Suprapubic skin (tissue), 3 donors: ENCODE data around the gene PDS5B.

Source experiments
- EP300 ChIP-seq: sonication (generic); formaldehyde crosslinking; IDR thresholded peaks from one replicate; pipeline ENCODE4 v1.6.1; 2017; ENCODE audit warnings: antibody characterized with exemption
- POLR2A ChIP-seq, 2 donors: fragments of 450-650 bp; IDR thresholded peaks; one replicate each; pipeline ENCODE4 v1.6.1; 2017; ENCODE audit warnings: antibody characterized with exemption in 2 of 2, mild to moderate bottlenecking in 2 of 2, moderate library complexity in 2 of 2
- TF ChIP-seq, protein P1 (sequence below), 2 donors: fragments of 200-600 bp in 1 of 2; fragments of 450-650 bp in 1 of 2; sonication (generic) in 1 of 2; IDR thresholded peaks; one replicate each; pipeline ENCODE4 v1.5.1; 2016 to 2019; ENCODE audit warnings: antibody characterized with exemption in 2 of 2, mild to moderate bottlenecking in 1 of 2, moderate library complexity in 1 of 2

GRCh38 chr13:32695602-32696250 lies 109.5 kb downstream of the PDS5B start:
- TF ChIP-seq, protein P1, sequence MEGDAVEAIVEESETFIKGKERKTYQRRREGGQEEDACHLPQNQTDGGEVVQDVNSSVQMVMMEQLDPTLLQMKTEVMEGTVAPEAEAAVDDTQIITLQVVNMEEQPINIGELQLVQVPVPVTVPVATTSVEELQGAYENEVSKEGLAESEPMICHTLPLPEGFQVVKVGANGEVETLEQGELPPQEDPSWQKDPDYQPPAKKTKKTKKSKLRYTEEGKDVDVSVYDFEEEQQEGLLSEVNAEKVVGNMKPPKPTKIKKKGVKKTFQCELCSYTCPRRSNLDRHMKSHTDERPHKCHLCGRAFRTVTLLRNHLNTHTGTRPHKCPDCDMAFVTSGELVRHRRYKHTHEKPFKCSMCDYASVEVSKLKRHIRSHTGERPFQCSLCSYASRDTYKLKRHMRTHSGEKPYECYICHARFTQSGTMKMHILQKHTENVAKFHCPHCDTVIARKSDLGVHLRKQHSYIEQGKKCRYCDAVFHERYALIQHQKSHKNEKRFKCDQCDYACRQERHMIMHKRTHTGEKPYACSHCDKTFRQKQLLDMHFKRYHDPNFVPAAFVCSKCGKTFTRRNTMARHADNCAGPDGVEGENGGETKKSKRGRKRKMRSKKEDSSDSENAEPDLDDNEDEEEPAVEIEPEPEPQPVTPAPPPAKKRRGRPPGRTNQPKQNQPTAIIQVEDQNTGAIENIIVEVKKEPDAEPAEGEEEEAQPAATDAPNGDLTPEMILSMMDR (IDR thresholded peaks at IDR 0.05), result no peak
- no peak for TF ChIP-seq POLR2A (IDR thresholded peaks at IDR 0.05)
- TF ChIP-seq EP300, result no peak
